Activated naive CD4-positive, alpha-beta T cell treated with anti-CD3 and anti-CD28 coated beads, Interleukin-2, amount 50 U/mL, for 24 hours (primary cell): ENCODE data around the gene TDP1.
"Not testable (repeated sequence)": the region's sequence is repeated elsewhere in the genome, so short reads cannot be mapped to it uniquely, and the experiment has no call there.

Experiments used
- H3K27ac Mint-ChIP-seq: one replicate; pipeline ENCODE4 v1.8.0; 2021; ENCODE audit warnings: mild to moderate bottlenecking, mixed read lengths
- H3K27me3 Mint-ChIP-seq: one replicate; pipeline ENCODE4 v1.8.0; 2021; ENCODE audit warnings: mixed read lengths
- H3K36me3 Mint-ChIP-seq: one replicate; pipeline ENCODE4 v1.8.0; 2021; ENCODE audit warnings: mixed read lengths
- H3K4me1 Mint-ChIP-seq: one replicate; pipeline ENCODE4 v1.8.0; 2021; ENCODE audit warnings: mixed read lengths
- H3K4me3 Mint-ChIP-seq: one replicate; pipeline ENCODE4 v1.8.0; 2021; ENCODE audit warnings: mild to moderate bottlenecking, mixed read lengths
- H3K9me3 Mint-ChIP-seq: one replicate; pipeline ENCODE4 v1.8.0; 2021; ENCODE audit warnings: mixed read lengths

The TDP1 gene

GRCh38 chr14:90003526-90004307 lies 48.0 kb downstream of the TDP1 start:
- no peaks in the 10 kb centered on the region for H3K9me3 Mint-ChIP-seq
- no peak overlapping the region for H3K27ac Mint-ChIP-seq
- H3K27me3 Mint-ChIP-seq: no peaks in the 10 kb centered on the region
- H3K36me3 Mint-ChIP-seq: peaks cover 26% of the 10 kb centered on the region
- no peak overlapping the region for H3K4me3 Mint-ChIP-seq
- peaks cover 16% of the 10 kb centered on the region for H3K4me1 Mint-ChIP-seq

GRCh38 chr14:90005441-90005840 lies 49.7 kb downstream of the TDP1 start:
- Mint-ChIP-seq H3K36me3 (peaks cover 34% of the 10 kb centered on the region), H3K9me3 (no peaks in the 10 kb centered on the region), H3K27ac (no peak overlapping the region), H3K4me3 (no peak overlapping the region), H3K4me1 (peaks cover 16% of the 10 kb centered on the region), H3K27me3 (no peaks in the 10 kb centered on the region)

GRCh38 chr14:90005939-90006530 lies 50.3 kb downstream of the TDP1 start:
- Mint-ChIP-seq H3K27me3 (no peaks in the 10 kb centered on the region), H3K4me3 (no peak overlapping the region), H3K36me3 (peaks cover 39% of the 10 kb centered on the region), H3K9me3 (no peaks in the 10 kb centered on the region), H3K4me1 (peaks cover 16% of the 10 kb centered on the region), H3K27ac (no peak overlapping the region)

- no peak overlapping the region for H3K4me3 Mint-ChIP-seq
- no peaks in the 10 kb centered on the region for H3K27me3 Mint-ChIP-seq
- no peak overlapping the region for H3K27ac Mint-ChIP-seq
Observed at GRCh38 chr14:90017371-90017770, 61.6 kb downstream of the TDP1 start.

GRCh38 chr14:90019824-90020523 lies 64.2 kb downstream of the TDP1 start:
- Mint-ChIP-seq H3K9me3 (no peaks in the 10 kb centered on the region), H3K36me3 (peaks cover 33% of the 10 kb centered on the region), H3K27ac (no peak overlapping the region), H3K4me3 (no peak overlapping the region), H3K27me3 (no peaks in the 10 kb centered on the region), H3K4me1 (peaks cover 9% of the 10 kb centered on the region)

More at GRCh38 chr14:90017371-90017770, 61.6 kb downstream of the TDP1 start:
- peaks cover 26% of the 10 kb centered on the region for H3K36me3 Mint-ChIP-seq
- H3K9me3 Mint-ChIP-seq: no peaks in the 10 kb centered on the region
- peaks cover 9% of the 10 kb centered on the region for H3K4me1 Mint-ChIP-seq

GRCh38 chr14:90023176-90023896 lies 67.6 kb downstream of the TDP1 start:
- Mint-ChIP-seq H3K4me3 (no peak overlapping the region), H3K9me3 (no peaks in the 10 kb centered on the region), H3K27ac (no peak overlapping the region), H3K27me3 (no peaks in the 10 kb centered on the region), H3K36me3 (peaks cover 36% of the 10 kb centered on the region), H3K4me1 (peaks cover 9% of the 10 kb centered on the region)

GRCh38 chr14:90024910-90025309 lies 69.2 kb downstream of the TDP1 start:
- Mint-ChIP-seq H3K9me3 (no peaks in the 10 kb centered on the region), H3K27ac (no peak overlapping the region), H3K4me1 (peaks cover 4% of the 10 kb centered on the region), H3K4me3 (no peak overlapping the region), H3K36me3 (peaks cover 29% of the 10 kb centered on the region), H3K27me3 (no peaks in the 10 kb centered on the region)

- not testable (repeated sequence) for H3K27me3 Mint-ChIP-seq, H3K4me1 Mint-ChIP-seq, H3K4me3 Mint-ChIP-seq, H3K9me3 Mint-ChIP-seq, H3K27ac Mint-ChIP-seq
- peaks cover 28% of the 10 kb centered on the region for H3K36me3 Mint-ChIP-seq
Observed at GRCh38 chr14:90026608-90027007, 70.9 kb downstream of the TDP1 start.

- H3K27ac Mint-ChIP-seq: no peak overlapping the region
- no peaks in the 10 kb centered on the region for H3K9me3 Mint-ChIP-seq
- peaks cover 35% of the 10 kb centered on the region for H3K36me3 Mint-ChIP-seq
- H3K27me3 Mint-ChIP-seq: no peaks in the 10 kb centered on the region
- no peaks in the 10 kb centered on the region for H3K4me1 Mint-ChIP-seq
- H3K4me3 Mint-ChIP-seq: no peak overlapping the region
Observed at GRCh38 chr14:90027842-90028241, 72.1 kb downstream of the TDP1 start.

- Mint-ChIP-seq H3K27ac (peak overlapping the region; percentile 2), H3K27me3 (no peaks in the 10 kb centered on the region), H3K36me3 (peaks cover 35% of the 10 kb centered on the region)
Observed at GRCh38 chr14:90034156-90034555, 78.4 kb downstream of the TDP1 start.

GRCh38 chr14:90034835-90035525 lies 79.3 kb downstream of the TDP1 start:
- H3K36me3 Mint-ChIP-seq: peaks cover 39% of the 10 kb centered on the region
- H3K27me3 Mint-ChIP-seq: no peaks in the 10 kb centered on the region
- peak overlapping the region; percentile 2 for H3K27ac Mint-ChIP-seq
- H3K4me1 Mint-ChIP-seq: no peaks in the 10 kb centered on the region
- no peaks in the 10 kb centered on the region for H3K9me3 Mint-ChIP-seq
- no peak overlapping the region for H3K4me3 Mint-ChIP-seq

More at GRCh38 chr14:90034156-90034555, 78.4 kb downstream of the TDP1 start:
- Mint-ChIP-seq H3K4me3 (no peak overlapping the region), H3K4me1 (no peaks in the 10 kb centered on the region), H3K9me3 (no peaks in the 10 kb centered on the region)

GRCh38 chr14:90039253-90040010 lies 83.7 kb downstream of the TDP1 start:
- Mint-ChIP-seq H3K4me1 (peaks cover 8% of the 10 kb centered on the region), H3K9me3 (no peaks in the 10 kb centered on the region), H3K36me3 (peaks cover 40% of the 10 kb centered on the region), H3K27ac (no peak overlapping the region), H3K4me3 (no peak overlapping the region), H3K27me3 (no peaks in the 10 kb centered on the region)

- Mint-ChIP-seq H3K4me3 (no peak overlapping the region), H3K4me1 (peaks cover 8% of the 10 kb centered on the region), H3K27ac (no peak overlapping the region), H3K9me3 (no peaks in the 10 kb centered on the region), H3K36me3 (peaks cover 35% of the 10 kb centered on the region), H3K27me3 (no peaks in the 10 kb centered on the region)
Observed at GRCh38 chr14:90040411-90040810, 84.7 kb downstream of the TDP1 start.

GRCh38 chr14:90042496-90043252 lies 86.9 kb downstream of the TDP1 start:
- peak overlapping the region; percentile 26 for H3K27ac Mint-ChIP-seq
- no peaks in the 10 kb centered on the region for H3K9me3 Mint-ChIP-seq
- peaks cover 11% of the 10 kb centered on the region for H3K4me1 Mint-ChIP-seq
- H3K36me3 Mint-ChIP-seq: peaks cover 26% of the 10 kb centered on the region
- no peaks in the 10 kb centered on the region for H3K27me3 Mint-ChIP-seq
- no peak overlapping the region for H3K4me3 Mint-ChIP-seq
